ENCODE measurements around the gene MED17.

The MED17 gene

DNA sequence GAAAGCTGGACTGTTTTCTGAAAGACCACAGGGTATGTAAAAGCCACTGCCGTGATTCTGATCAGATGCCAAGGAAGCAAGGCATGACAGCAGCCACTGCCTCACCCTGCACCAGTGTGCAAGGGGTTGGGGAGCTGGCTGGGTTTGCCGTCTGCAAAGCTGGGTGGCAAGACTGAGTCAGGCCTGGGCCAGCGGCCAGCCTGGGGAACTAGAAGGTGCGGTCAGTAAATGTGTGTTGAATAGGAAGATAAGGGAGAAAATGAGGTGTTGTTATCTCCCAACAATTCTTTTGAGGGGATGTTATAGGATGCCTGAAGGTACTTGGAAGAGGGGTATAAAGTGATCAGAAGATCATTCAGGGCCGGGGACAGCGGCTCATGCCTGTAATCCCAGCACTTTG, 58.4 kb downstream of the MED17 start:
- H3K4me3 ChIP-seq (ENCODE audit: low read depth, low read length): no peak overlapping the region
- no peak for DNase-seq (ENCODE audit: low read depth)

DNA sequence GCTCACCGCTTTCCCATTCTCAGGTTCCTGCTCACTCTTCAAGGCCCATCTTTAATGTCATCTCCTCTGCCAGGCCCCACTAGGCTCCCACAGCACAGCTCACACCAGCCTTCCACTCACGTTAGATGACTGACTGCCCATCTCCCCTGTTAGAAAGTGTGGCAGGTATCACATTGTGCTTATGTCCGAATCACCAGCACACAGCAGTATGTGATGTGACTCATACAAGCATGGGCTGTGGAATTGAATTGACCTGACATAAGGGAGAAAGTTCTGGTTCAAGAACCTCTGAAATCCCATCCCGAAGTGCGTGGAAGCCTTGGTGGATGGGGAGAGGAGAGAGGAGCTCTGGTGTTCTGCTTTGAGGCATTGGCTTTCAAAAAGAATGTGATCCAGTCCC, 59.8 kb downstream of the MED17 start:
- no peak for DNase-seq (ENCODE audit: low read depth)
- no peak overlapping the region for H3K4me3 ChIP-seq (ENCODE audit: low read depth, low read length)

- no peak for DNase-seq (ENCODE audit: low read depth)
- H3K4me3 ChIP-seq (ENCODE audit: low read depth, low read length): no peak overlapping the region
Measured at GRCh38 chr11:93844568-93844967, 60.5 kb downstream of the MED17 start.

DNA sequence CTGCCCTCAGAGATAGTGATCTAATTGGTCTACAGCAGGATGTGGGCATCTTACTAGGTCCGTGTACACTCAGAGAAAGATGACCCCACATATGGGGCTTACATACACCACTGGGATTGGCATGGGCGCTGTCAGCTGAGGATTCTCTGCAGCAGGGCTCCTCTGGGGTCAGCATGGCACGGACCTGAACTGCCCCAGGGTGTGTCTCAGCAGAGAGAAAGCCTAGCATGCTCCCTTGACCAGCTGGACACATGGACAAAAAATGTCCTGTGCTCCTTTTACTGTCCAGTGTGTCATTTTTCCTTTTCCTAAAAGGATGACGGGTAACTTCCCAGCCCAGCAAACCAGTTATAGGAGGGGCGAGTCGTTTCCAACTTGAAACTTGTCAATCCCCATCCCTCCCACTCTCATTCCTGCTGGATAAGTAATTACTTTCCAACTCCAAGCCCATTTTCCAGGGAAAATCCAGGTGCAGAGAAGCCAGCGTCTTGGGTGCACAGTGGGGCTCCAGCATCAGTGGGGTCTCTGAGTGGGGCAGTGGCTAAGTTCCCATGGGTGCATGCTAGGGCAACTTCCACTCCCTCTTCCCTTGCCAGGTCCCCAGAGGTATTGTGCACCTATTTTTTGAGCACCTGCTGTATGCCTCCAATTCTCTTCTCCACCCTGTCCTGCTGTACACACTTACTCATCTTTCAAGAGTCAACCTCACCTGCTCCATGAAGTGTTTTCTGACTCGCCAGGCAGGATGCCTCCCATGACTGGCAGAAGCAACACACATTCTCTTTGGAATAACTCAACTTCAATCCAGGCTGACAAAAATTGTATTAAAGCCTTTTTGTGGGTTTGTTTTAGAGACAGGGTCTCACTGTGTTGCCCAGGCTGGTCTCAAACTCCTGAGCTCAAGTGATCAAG, 61.4 kb downstream of the MED17 start:
- H3K4me3 ChIP-seq (ENCODE audit: low read depth, low read length): no peak overlapping the region
- DNase-seq (ENCODE audit: low read depth): no peak

- H3K4me3 ChIP-seq (ENCODE audit: low read depth, low read length): no peak overlapping the region
- no peak for DNase-seq (ENCODE audit: low read depth)
Measured at GRCh38 chr11:93846411-93846810, 62.3 kb downstream of the MED17 start.

DNA sequence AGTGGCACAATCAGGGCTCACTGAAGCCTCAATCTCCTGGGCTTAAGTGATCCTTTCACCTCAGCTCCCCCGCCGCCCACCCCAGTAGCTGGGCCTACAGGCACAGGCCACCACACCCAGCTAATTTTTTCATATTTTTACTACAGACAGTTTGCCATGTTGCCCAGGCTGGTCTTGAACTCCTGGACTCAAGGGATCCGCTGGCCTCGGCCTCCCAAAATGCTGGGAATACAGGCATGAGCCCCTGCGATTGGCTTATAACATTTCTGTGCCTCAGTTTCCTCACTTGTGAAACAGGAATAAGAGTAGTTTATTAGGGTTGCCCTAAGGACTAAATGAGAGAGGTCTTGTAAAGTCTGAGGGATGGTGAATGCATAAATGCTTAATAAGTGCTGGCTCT, 65.1 kb downstream of the MED17 start:
- no peak overlapping the region for H3K4me3 ChIP-seq (ENCODE audit: low read depth, low read length)
- DNase-seq (ENCODE audit: low read depth): no peak

DNA sequence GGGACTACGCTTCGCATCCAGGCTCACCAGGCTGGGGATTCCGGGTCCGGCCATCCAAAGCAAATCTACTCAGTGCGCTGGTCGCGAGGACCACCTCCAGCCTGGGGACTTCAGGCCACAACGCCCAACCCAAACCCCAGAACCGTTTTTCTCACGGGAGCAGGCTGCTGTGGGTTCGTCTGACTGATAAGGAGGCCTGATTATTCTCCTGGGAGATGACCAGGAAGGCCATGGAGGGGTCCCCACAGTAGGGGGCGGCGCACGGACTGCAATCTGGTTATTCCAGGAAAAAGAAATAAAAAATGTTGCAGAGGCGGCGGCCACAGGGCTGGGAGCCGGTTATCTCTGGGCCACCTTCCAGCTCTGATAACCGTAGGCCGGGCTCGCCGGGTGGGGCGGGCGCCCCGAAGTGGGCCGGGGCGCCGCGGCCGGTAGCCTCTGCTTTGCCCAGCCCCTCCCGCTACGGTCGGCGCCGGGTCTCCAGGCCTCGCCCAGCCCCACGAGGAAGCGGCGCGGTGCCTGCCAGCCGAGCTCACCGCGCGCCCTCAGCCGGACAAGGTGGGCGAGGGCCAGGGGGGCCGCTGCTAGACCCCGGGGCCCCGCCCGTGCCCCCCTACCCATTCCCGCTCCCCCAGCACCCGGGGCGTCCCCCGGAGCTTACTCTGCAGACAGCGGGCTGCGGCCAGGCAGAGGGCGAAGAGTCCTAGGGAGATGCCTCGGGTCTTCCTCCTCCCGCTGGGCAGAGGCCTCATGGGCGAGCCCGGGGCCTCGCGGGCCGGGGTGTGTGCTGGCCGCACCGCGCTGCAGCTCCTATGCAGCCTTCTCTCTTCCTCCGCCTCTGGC, 65.9 kb downstream of the MED17 start:
- H3K4me3 ChIP-seq (ENCODE audit: low read depth, low read length): peak overlapping the region; percentile 41
- no peak for DNase-seq (ENCODE audit: low read depth)

DNA sequence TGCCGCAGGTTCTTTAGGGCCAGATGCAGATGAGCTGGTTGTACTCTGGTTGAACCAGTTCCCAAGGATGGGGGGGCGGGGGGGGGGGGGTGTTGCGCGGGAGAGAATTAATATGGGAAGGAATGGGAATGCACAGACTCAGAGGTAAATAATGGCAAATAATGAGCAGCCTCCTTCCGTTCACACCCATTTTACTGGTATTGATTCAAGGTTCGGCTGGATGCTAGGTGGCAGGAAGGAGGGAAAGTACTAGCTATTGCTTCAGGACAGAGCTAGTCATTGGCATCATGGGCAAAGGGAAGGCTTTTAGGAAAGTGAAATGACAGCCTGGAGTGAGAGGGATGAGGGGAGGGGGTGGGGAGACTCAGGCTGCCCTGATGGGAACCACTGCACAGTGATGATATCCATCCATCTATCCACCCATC, 66.5 kb downstream of the MED17 start, which contains the start of gene VSTM5:
VSTM5 (minus strand) TSS at position 25 of the 425 bp plus-strand sequence. CDS start 116 bp downstream, outside the sequence.
- no peak for DNase-seq (ENCODE audit: low read depth)
- H3K4me3 ChIP-seq (ENCODE audit: low read depth, low read length): peak within 1 kb of the TSS; percentile 41

GRCh38 chr11:93852242-93852641, 68.2 kb downstream of the MED17 start:
- H3K4me3 ChIP-seq (ENCODE audit: low read depth, low read length): no peak overlapping the region
- no peak for DNase-seq (ENCODE audit: low read depth)

DNA sequence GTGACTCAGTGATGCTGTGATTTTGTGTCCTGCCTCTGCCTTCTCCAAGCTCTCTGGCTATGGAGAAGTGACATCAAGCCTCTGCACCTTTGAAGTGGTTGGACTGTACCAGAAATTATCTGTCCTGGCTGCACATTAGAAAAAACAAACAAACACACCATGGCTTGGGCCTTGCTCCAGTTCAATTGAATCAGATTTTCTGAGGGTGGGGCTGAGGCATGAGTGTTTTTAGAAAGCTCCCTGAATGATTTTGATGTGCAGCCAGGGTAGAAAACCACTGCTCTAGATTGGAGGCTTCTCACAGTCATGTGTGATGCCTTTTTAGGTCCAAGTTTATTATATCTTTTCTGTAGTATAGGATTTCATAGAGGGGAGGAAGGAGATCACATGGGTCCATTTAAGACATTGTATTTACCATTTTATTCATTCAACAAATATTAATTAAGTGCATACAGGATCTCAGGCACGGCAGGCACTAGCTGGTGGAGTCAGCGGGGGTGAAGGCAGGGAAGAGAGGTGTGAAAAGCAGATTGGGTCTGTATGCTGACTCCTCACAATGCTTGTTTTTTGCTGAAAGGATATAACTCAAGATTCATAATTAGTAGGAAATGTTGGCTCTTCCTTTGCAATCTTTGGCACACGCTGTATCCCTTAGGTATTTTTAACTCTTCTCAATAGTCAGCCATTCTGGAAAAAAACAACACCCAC, 73.5 kb downstream of the MED17 start:
- no peak overlapping the region for H3K4me3 ChIP-seq (ENCODE audit: low read depth, low read length)
- no peak for DNase-seq (ENCODE audit: low read depth)

- DNase-seq (ENCODE audit: low read depth): no peak
- H3K4me3 ChIP-seq (ENCODE audit: low read depth, low read length): no peak overlapping the region
Measured at GRCh38 chr11:93858121-93858775, 74.2 kb downstream of the MED17 start.

- no peak for DNase-seq (ENCODE audit: low read depth)
Measured at GRCh38 chr11:93861808-93862207, 77.7 kb downstream of the MED17 start.

More at GRCh38 chr11:93861808-93862207, 77.7 kb downstream of the MED17 start:
- no peak overlapping the region for H3K4me3 ChIP-seq (ENCODE audit: low read depth, low read length)

All from skeletal muscle cell (primary cell).